Fibroblast of skin of abdomen (primary cell): ENCODE measurements around the gene TAAR5.
"Not testable (repeated sequence)": the region's sequence is repeated elsewhere in the genome, so short reads cannot be mapped to it uniquely, and the experiment has no call there.

Source experiments
- DNase-seq: peaks from one replicate; pipeline ENCODE4 v3.0.0-alpha.2; 2013

The TAAR5 gene

GRCh38 chr6:132570221-132570777 lies 19.2 kb downstream of the TAAR5 start, which contains the start of gene TAAR6:
Gene TAAR6 (plus strand): TSS chr6:132570322. CDS start chr6:132570322, 0 bp downstream.
- DNase-seq = no peak

GRCh38 chr6:132569170-132569569 lies 20.4 kb downstream of the TAAR5 start:
- DNase-seq = no peak

GRCh38 chr6:132568611-132569010 lies 20.9 kb downstream of the TAAR5 start:
- no peak for DNase-seq

GRCh38 chr6:132567566-132567965 lies 22.0 kb downstream of the TAAR5 start:
- no peak for DNase-seq

GRCh38 chr6:132566404-132566803 lies 23.1 kb downstream of the TAAR5 start:
- no peak for DNase-seq

- not testable (repeated sequence) for DNase-seq
Observed at GRCh38 chr6:132560087-132560486, 29.5 kb downstream of the TAAR5 start.

GRCh38 chr6:132552372-132552771 lies 37.2 kb downstream of the TAAR5 start, which contains the start of gene TAAR8:
Gene TAAR8 (plus strand): TSS chr6:132552672. CDS start chr6:132552693, 21 bp downstream.
- DNase-seq = no peak

GRCh38 chr6:132551214-132551613 lies 38.3 kb downstream of the TAAR5 start:
- no peak for DNase-seq

- no peak for DNase-seq
Observed at GRCh38 chr6:132548746-132549463, 40.6 kb downstream of the TAAR5 start.

- DNase-seq = no peak
Observed at GRCh38 chr6:132544826-132545225, 44.7 kb downstream of the TAAR5 start.
